GM21526 (cell line): ENCODE results near the gene HOXC6.

Experiments used
- ATAC-seq: cut with Tn5 transposase; IDR thresholded peaks from one replicate; pipeline ENCODE4 v1.9.1; 2021; ENCODE audit warnings: moderate library complexity; ENCODE audit not compliant: unreplicated experiment, low FRiP score

Gene HOXC6

GRCh38 chr12:54025499-54026405 is 2.5 kb upstream of the HOXC6 start:
- ATAC-seq = no peak

DNA sequence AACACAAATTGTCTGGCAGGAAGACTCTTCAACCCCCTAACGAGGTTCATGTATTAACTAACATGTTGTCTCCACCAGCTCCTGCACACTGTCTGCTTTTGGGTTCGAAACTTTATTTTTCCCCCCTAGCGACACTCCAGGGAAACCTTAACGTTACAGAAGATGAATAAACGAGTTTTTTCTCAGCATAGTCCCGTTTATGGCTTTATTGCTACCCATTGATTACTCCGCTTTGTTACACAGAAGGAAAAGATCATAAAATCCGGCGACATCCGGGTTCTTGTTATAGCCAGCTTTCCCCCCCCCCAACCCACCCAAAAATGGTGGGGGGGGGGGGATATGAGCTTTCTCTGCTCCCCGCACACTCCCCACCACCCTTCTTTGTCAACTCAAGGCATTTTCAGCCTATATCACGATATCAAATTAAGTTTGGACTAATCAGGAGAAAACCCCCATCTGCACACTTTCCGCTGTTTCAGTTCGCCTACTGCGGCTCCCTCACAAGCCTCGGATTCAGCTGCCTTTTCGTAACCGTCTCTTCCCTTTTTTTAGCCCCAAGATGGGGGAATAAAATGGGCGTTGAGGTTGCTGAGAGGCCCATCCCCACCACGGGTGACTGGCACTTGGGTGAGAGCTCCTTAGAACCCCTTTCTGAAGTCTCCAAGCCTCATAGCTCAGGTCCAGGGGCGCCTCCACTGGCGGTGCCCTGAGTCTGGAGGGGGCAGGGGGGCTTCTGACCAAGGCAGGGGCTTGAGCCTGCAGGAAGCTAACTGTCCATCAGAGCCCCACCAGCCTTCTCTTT is 1.4 kb upstream of the HOXC6 start:
- no peak for ATAC-seq

- no peak for ATAC-seq
Observed at GRCh38 chr12:54027442-54027786, 826 bp upstream of the HOXC6 start.

DNA sequence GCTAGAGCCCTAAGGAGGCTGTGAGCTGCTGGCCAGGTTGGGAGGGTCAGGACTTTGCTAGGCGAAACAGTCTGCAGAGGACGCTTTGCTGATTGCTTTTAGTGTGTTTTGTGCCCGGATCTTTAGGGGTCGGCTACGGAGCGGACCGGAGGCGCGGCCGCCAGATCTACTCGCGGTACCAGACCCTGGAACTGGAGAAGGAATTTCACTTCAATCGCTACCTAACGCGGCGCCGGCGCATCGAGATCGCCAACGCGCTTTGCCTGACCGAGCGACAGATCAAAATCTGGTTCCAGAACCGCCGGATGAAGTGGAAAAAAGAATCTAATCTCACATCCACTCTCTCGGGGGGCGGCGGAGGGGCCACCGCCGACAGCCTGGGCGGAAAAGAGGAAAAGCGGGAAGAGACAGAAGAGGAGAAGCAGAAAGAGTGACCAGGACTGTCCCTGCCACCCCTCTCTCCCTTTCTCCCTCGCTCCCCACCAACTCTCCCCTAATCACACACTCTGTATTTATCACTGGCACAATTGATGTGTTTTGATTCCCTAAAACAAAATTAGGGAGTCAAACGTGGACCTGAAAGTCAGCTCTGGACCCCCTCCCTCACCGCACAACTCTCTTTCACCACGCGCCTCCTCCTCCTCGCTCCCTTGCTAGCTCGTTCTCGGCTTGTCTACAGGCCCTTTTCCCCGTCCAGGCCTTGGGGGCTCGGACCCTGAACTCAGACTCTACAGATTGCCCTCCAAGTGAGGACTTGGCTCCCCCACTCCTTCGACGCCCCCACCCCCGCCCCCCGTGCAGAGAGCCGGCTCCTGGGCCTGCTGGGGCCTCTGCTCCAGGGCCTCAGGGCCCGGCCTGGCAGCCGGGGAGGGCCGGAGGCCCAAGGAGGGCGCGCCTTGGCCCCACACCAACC is 1.5 kb downstream of the HOXC6 start:
- no peak for ATAC-seq

- no peak for ATAC-seq
Observed at GRCh38 chr12:54030442-54030801, 2.2 kb downstream of the HOXC6 start.

- no peak for ATAC-seq
Observed at GRCh38 chr12:54030889-54031471, 2.7 kb downstream of the HOXC6 start.

- no peak for ATAC-seq
Observed at GRCh38 chr12:54031480-54031879, 3.2 kb downstream of the HOXC6 start.

GRCh38 chr12:54032086-54032619 is 3.9 kb downstream of the HOXC6 start:
- ATAC-seq = no peak

- ATAC-seq = no peak
Observed at GRCh38 chr12:54032627-54033100, 4.4 kb downstream of the HOXC6 start, which contains the start of gene HOXC5. Gene HOXC5, plus strand, starts transcription at chr12:54033050. Its CDS starts 73 bp downstream, at chr12:54033123.

DNA sequence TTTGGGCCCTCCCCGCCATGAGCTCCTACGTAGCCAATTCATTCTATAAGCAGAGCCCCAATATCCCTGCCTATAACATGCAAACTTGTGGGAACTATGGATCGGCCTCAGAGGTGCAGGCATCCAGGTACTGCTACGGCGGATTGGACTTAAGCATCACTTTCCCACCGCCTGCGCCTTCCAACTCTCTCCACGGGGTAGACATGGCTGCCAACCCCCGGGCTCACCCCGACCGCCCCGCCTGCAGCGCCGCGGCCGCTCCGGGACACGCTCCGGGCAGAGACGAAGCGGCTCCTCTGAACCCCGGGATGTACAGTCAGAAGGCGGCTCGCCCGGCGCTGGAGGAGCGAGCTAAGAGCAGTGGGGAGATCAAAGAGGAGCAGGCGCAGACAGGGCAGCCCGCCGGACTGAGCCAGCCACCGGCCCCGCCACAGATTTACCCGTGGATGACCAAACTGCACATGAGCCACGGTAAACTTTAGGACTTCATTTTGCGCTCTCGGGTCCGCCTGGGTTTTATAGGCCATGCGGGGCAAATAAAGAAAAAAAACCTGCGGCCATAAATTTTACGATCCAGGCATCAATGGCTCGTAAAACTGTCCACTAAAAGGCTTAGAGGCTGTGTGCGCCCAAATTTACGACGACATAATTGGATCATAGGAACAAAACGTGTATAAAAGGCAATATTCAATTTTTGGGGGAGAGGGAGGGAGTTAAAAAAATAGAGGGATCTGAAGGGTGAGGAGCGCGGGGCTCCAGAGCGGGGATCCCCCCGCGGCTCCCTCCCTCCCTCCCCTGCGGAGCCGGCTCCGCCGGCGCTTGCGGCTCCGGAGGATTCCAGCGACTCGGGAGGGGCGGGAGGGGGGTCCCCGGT is 5.1 kb downstream of the HOXC6 start:
- ATAC-seq = no peak

- no peak for ATAC-seq
Observed at GRCh38 chr12:54033980-54034784, 5.9 kb downstream of the HOXC6 start.

DNA sequence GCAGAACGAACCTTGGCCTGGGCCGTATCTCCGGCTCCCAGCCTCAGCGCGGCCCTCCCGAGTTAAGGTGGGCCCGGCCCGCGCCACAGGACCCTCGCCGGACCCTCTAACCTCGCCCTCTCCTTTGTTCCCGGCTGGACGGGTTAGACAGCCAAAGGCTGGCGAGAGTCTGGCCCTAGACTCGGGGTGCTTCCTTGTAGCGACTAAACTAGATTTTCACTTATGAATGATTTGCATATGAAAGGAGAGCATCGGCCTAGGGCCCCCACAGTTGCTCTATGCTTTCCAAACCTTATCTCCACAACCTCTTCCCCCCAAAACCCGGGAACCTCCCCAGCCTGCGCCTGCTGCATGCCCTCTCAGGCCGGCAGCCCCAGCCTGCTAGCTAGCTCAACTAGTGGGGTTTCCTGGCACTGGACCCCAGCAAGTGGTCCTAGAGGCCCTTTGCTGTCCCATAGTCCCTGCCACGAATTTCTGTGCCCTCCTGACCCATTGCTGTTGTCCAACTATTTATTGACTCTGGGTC is 6.6 kb downstream of the HOXC6 start:
- no peak for ATAC-seq

DNA sequence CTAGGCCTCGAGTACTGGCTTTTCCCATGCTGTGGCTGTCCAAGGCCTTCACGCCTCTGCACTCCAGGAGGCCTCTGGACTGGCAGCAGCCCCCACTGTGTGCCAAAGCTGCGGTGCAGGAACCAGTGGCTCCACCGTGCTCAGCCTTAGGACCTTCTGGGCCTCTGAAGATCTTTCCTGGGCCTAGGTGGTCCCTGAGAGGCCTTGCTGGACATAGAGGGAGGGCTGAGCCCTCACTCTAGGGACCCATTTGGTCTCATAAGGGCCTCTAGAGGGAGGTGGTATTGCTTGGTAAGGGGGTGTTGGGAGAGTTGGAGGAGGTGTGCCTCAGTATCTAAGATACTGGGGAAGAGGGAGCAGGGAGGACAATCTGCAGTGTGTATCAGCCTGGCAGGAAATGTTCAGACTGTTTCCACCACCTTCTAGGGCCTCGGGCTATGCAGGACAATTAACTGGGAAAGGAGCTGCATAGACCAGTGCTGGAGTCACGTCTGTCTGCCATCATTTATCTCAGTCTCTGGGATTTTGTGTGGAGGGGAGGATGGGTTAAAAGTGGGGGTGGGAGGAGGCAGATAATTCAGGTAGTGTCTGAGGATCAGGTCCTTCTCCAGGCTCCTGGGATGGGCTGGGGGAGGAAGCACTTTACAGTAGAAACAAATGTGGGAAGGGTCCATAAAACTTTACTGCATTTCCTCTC is 7.5 kb downstream of the HOXC6 start:
- ATAC-seq = no peak

GRCh38 chr12:54036620-54037359 is 8.6 kb downstream of the HOXC6 start:
- ATAC-seq = no peak

- no peak for ATAC-seq
Observed at GRCh38 chr12:54037360-54038283, 9.4 kb downstream of the HOXC6 start.
